T-helper 1 cell treated with Interleukin-12 subunit alpha and Interleukin-12 subunit beta and Interleukin-4 antibody, amounts not matched to agents 30 ng/mL and 1 ng/mL, for 36 hours (primary cell): ENCODE results near the gene AOPEP. TPM values are rescaled to one million over a fixed set of nuclear protein-coding genes. Genes with fewer than 3 reads are reported as not detected.

ENCODE experiments used
- intact Hi-C: fragments of 100-400 bp; cut with micrococcal nuclease; formaldehyde crosslinking; loops from one replicate; pipeline ENCODE4 v1.15.1; 2024
- total RNA-seq: library from RNA; stranded (reverse); gene quantifications from 2 replicates; pipeline ENCODE4 v1.2.3, GENCODE V29; 2022

AOPEP gene
- total RNA-seq, 1 donor from 2014 or later: 19.7 TPM

DNA sequence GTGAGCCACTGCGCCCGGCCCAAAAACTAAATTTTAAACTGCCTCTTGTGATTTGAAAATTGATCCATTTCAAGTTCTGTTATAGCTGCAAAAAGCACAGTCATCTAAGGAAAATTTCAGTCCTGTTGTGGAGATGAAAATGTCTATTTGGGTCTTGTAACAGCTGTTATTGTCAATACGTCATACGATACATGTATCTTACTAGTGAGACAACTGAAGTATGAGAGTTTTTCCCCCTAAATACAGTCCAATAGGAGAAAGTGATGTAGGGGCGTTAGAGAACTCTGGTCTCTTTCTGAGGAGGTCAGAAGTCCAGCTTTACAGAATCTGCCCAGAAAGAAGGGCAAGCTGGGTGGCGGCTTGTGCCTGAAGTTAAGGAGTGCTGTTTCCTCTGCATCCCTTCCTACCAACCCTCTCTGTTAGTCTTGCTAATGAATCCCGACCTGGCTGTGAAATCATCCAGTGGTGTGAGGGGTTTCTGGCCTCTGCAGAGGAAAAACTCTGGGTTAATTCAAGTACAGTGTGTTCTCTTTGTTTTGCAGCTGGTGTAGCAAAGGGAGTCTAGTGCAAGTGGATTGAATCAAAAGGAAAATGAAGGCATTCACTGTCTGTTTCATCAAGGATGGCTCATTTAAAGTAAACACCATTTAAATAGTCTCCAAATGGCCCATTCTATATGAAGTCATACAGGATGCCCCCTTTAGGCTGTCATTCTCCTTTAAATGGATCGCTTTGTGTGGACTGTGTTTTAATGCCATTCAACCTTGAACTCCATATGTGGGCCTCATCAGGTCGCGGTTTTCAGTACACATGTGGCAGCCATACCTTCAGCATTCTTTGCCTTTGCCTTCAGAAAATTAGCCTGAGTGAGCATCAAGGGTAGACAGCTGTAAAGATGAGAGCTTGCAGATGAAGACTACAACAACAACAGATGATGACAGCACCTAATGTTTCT is 59.0 kb downstream of the AOPEP start:
- intact Hi-C loops: no loop called here

DNA sequence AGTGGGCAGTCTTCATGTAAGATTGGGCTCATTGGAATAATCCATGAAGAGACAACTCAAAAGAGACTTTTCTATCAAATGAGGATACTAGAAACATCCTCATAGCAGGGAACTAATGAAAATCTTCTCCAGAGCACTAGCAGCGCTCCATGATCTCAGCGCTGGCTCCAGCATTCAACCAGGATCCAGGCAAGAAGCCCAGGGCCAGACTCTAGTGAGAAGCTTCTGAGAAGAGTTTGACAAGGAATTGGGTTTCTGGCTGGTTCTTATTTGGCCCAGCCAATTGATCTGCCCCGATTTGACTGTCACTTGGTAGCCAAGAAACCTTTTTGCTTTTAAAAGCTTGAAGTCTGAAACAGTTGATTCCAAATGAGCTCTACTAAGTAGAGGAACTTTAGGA is 60.1 kb downstream of the AOPEP start:
- intact Hi-C loops: no loop called here

DNA sequence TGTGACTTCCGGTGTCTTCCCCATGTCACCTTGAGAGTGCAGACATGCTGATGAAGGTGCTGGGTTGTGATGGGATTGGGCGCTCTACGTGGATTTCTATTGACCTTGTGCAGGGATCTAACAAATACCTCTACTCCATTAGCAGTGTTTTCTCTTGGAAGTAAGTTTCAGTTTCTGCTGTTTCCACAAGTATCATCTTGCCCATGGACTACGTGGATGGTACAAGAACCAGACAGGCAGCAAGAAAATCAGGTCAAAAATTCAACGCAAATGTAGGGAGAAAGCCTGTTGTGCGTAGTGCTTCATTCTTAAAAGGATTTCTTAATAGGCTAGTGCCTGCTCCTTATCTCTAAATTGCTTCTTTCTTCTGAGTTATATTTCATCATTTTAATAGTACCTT is 60.8 kb downstream of the AOPEP start:
- intact Hi-C loops: no loop called here

DNA sequence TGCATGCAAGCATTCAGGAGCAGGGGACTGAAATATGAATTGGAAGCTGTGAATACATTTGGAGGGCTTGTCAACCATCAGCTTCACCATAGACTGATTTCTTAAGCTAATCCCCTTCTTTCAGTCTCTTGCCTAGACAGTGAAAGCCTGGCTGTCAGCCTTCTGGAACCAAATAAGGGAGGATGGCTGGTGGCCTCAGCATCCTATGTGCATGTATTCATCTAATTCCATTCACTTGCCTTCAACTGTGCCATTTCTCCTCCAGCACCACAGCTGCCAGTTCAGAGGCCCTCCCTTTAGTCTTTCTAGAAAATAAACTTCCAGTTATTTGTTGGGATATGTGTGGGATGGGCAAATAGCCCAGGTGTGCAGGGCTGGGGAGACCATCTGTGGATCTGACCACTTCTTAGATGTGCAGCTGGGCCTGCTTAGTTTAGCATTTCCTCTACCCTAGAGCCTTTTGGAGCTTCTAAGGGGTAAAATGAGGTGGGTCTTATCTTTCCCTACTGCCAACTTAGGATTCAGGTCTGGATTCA is 62.1 kb downstream of the AOPEP start:
- intact Hi-C loops: no loop called here

DNA sequence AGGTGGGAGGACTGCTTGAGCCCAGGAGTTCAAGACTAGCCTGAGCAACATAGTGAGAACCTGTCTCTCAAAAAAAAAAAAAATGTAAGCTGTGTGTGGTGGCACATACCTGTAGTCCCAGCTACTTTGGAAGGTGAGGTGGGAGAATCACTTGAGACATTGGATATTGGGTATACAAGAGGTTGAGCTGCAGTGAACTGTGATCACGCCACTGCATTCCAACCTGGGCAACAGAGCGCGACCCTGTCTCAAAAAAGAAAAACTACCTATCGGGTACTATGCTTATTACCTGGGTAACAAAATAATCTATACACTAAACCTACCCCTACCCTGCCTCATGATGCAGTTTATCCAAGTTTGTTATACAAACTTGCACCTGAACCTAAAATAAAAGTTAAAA is 64.9 kb downstream of the AOPEP start:
- intact Hi-C loops: no loop called here

DNA sequence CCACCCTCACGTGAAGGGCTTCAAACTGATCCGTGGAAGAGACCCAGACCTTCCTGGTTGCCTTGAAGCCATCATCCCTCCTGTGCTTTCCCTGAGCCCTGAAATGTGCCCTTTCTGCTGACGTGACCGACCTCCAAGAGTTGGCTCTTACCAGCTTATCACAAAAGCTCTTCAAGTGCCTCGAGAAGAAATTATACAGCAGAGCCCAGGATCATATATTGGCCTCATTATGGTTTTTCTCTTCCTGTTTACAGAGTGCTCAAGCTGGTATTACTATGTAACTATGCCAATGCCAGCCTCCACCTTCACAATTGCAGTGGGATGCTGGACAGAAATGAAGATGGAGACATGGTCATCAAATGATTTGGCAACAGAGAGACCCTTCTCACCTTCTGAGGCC is 66.0 kb downstream of the AOPEP start:
- intact Hi-C loops: no loop called here

DNA sequence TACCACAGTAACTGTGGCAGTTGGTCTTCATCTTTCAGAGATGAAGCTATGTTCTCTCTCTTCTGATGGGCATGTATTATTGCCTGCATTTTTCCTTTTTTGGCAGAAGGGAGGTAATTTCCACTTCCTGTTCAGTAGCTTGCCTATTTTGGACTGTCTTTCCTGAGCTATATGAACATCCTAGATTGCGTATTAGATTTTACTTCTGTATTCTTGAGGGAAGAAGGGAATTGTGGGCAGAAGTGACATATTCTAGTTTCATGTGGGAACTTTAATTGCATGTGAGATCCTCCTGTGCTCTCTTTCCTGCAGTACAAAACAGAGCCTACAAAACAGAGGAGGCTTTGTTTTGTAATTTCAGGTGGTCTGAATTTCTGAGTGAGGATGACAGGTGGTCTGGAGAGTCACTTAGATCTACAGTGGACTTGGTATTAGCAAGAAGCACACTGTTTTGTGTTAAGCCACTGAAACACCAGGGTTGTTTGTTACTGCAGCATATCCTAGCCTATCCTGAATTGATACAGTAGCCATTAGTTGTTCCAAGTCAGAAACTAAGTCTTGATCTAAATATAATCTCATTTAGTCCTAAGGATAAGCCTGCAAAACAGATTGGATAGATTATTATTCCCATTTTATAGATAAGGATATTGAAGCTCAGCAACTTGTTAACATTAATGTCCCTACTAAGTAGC is 68.1 kb downstream of the AOPEP start:
- intact Hi-C loops: no loop called here

DNA sequence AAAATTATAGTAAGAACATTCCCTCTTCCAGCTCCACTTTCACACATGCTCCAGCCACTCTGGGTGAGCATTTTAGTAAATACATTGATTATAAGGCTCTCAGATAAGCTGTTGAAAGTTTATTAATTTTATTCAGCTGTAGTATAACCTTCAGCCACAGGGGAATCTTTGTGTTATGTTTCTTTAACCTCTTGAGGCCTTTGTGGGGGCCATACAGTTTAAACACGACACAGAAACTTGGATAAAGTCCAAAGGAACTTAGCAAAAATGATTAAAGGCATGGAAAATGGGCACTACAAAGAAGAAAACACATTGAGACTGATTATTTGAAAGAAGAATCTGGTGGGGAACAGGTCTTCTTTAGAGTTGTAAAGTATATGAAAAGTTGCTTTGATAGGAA is 70.2 kb downstream of the AOPEP start:
- intact Hi-C loops: no loop called here

DNA sequence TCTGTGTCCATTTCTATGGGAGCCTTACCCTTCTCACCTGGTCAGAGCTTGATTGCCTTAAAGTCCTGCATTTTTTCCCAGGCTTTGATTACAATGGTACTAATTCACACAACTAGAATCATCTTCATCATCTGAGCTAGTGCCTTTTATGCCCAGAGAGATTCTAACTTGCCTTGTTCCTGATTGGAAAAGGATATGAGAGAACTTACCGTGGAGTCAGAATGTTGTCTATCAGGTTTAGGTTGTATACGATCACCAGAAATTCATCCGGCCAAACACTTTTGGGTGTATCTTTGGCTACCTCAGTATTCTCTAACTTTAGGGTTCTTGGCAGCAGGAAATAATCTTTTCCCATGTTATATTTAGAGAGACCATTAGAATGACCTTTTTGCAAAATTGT is 71.7 kb downstream of the AOPEP start:
- intact Hi-C loops: no loop called here

DNA sequence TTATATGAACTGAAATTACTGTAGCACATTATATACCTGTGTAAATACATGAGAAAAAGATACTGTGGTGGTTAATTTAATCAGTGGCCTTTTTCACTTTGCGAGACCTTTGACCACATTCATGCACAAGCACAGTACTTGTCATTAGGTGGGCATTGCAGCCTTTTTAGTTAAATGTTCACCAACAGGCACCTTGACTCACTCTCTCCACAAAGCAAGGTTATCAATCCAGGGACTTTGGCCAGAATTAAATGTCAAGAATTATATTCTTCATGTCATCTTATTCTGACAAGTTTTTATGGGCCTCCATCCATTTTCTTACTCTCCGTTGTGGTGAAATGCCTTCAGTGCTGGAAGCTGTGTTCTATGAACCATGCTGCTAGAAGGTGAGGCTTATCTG is 72.2 kb downstream of the AOPEP start:
- intact Hi-C loops: no loop called here

DNA sequence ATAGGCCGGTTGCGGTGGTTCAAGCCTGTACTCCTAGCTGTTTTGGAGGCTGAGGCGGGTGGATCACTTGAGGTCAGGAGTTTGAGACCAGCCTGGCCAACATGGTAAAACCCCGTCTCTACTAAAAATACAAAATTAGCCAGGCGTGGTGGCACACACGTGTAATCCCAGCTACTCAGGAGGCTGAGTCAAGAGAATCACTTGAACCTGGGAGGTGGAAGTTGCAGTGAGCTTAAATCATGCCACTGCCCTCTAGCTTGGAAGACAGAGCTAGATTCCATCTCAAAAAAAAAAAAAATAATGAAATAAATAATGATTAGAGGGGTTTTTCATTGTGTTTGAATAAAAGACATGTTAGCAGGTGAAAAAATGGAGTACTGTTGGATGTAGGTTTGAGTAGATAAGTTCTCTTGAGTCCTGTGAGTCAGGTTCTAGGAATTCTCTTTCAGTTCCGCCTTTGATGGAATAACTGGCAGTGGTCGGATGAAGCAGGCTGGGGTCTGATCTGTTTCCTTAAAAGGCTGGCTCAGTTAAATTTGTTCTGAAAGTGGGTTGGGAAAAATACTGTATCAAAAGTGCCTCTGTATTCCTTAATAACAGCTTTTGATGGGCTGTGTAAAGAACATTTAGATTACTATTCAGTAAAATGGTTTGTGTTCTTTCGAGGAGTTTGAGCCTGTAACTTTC is 73.2 kb downstream of the AOPEP start:
- intact Hi-C loops: loop anchor here (5.0 kb wide), 1 partner anchor 78 kb away; no protein-coding TSS in a partner anchor

DNA sequence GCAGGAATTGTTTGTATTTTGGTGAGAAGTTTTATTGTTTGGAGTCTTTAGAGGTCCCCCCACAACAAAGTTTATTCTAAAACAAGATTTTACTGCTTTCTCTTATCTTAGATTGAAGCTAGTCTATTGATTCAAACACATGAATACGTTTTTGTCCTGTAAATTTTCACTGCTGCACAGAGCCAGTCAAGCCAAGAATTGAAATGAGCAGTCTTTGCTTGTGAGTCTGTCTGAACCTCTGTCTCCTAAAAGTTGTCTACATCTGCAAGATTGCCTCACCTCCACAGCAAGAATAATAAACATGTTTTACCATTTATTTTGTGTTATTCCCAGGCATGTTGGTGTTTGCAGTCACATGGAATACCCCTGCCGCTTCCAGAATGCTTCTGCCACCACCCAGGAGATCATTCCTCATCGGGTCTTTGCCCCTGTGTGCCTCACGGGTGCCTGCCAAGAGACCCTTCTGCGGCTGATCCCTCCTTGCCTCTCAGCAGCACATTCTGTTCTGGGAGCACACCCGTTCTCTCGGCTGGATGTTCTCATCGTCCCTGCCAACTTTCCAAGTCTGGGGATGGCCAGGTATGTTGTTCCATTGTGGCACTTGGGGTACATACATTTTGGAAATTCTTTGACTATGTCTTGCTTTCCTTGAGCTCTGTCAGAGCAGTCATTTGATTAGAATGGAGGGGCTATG is 74.1 kb downstream of the AOPEP start:
- intact Hi-C loops: loop anchor here (5.0 kb wide), 1 partner anchor 77 kb away; no protein-coding TSS in a partner anchor

DNA sequence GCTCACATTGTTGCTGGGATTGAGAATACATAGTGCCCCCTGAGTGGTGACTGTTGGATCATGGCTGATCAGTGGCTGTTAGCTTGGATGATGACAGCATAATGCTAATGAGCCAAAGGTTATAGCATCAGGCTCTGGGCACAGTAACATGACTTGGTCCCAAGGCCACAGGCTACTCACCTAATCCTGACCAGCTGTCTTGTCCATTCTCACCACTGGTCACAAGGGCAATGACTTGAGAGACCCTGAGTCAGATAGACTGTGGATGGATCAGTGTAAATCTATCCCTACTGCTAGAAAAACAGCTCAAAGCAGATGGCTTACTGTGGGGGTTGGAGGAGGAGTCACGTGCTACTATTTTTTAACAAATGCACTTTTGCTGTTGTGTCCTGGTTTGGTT is 74.7 kb downstream of the AOPEP start:
- intact Hi-C loops: loop anchor here (5.0 kb wide), 1 partner anchor 76 kb away; no protein-coding TSS in a partner anchor

DNA sequence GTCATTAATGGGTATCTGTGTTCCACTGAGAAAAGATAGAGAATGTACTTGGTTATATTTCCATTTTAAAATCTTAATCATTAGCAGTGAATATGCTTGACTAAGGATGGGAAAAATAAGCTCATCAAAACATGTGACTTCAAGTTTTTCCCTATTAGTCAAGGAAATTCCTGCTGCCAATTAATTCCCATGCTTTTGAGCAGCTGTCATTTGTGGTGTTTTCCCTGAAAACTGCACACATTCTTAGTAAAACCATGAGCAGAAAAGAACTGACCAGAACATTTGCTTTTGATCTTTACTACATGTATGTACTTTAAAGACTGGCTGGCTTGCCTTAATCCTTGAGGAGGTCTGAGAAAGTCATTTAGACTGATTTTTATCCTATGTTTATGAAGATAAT is 75.2 kb downstream of the AOPEP start:
- intact Hi-C loops: loop anchor here (5.0 kb wide), 1 partner anchor 76 kb away; no protein-coding TSS in a partner anchor

DNA sequence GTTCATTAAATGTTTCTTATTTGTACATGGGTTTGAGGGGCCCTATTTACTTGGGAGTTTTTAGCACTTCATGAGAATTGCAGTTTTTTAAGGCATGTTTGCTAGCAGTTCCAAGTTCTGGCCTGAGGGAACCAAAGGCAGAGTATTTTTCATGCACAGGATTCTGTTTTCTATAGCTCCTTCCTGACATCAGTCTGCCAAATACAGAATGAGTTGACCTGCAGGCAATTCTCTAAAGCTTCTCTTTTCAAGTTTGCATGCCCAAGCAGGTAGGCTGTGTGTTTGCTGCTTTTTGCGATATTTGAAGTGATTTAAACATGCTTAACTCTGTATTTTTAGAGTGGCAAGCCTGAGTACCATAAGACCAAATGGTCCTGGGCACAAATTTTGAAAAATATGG is 75.8 kb downstream of the AOPEP start:
- intact Hi-C loops: loop anchor here (5.0 kb wide), 1 partner anchor 75 kb away; no protein-coding TSS in a partner anchor

DNA sequence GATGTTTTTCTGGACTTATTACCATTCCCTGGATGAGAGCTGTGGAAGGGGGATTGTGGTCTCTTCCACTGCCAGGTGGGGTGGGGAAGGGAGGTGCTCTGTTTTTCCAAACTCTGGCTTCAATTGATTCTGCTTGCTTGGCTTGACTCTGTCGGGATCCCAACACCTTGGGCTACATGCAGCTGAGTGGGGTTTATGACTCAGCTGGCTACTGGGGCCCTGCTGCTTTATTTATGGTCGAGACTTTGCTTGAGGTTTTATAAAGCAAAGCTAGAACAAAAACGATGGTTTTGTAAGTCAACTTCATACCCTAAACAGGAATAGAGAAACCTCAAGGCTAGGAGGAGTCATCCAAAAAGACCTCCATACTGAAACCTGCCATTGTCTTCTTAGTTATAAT is 76.3 kb downstream of the AOPEP start:
- intact Hi-C loops: loop anchor here (5.0 kb wide), 1 partner anchor 75 kb away; no protein-coding TSS in a partner anchor

DNA sequence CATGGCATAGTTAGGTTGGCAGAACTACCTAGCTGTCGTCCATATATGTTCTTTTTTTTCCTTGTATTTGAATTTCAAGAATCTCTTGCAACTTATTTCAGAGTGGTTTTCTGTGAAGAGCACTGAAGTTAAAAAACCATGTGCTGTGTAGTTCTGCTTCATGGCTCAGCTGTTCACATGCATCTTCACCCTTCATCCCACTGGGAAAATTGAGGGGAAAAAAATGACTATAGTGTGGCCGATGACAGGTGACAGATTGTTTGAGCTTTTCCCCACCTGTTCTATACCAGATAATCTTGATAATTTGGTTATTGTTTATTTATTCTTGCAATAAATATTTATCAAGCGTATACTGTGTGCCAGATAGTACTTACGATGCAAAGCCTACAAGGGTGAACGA is 77.8 kb downstream of the AOPEP start:
- intact Hi-C loops: loop anchor here (5.0 kb wide), 1 partner anchor 73 kb away; no protein-coding TSS in a partner anchor

DNA sequence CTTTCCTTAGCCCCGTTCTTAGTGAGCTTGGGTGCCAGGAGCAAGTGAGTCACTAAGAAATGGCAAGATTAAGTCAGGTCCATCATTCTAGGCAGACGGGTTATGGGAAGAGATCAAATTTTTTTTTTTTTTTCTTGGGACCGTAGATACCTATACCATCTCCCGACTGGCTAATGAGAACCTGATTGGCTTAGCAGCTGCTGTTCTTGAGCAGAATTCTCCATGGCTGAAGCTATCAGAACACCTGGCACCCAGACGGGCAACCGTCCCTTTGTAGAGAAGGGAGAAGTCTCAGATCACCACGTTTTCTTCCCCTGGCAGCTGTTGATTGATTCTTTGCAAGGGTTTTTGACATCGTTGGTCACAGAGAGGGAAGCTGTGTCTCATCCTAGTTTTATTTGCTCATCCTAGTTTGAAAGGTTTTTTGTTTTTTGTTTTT is 78.6 kb downstream of the AOPEP start:
- intact Hi-C loops: no loop called here

DNA sequence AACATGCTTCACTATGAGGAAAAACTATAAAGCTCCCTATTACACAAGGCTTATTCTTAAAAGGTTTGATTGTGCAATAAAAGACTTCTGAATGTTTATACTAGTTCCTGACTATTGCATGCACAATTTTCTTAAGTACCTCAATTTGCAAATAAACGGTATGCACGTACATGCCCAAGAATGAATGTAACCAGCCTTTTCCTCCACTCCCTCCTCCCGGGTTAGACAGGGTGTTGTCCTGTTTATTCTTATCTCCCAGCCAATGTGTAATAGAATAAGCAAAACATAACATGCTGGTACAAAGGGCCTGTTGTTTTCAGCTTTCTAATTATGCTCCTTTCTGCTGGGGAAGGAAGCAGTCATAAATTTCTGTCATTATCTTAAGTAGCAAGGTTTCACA is 79.1 kb downstream of the AOPEP start:
- intact Hi-C loops: no loop called here

DNA sequence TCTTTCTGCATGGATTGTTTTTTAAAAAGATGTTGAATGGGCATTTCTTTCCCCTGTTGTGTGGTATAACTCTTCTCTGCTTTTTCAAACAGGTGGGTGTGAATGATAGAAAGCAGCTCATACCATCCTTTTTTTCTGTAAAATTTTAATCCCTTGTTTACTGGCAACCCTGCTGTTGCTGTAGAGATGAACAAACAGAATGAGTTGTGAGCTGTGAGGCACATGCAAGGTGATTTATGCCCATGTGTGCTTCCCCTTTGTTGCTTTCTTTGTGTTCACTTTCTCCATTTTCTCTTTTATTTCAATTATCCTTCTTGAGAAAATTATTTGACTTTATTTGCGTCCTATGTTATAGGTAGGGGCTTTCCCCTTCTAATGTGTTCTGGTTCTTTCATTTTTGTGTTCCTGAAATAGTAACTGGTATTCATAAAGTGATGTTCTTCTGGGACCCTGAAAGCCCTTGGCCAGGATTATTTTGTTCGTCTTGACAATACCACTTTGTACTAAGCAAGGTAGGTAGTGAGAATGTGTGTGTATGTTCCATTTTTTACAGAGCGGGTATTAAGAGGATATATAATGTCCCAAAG is 79.9 kb downstream of the AOPEP start:
- intact Hi-C loops: no loop called here
